LNCAP (cell line): ENCODE measurements around the gene ANKRD33.
A peak's percentile ranks its signal among the peaks of the same experiment; 100 is the strongest.

Experiments used
- CTCF ChIP-seq: fragments of 450-650 bp; IDR thresholded peaks from 2 replicates; pipeline ENCODE4 v1.5.1; 2017; ENCODE audit warnings: mild to moderate bottlenecking

The ANKRD33 gene

DNA sequence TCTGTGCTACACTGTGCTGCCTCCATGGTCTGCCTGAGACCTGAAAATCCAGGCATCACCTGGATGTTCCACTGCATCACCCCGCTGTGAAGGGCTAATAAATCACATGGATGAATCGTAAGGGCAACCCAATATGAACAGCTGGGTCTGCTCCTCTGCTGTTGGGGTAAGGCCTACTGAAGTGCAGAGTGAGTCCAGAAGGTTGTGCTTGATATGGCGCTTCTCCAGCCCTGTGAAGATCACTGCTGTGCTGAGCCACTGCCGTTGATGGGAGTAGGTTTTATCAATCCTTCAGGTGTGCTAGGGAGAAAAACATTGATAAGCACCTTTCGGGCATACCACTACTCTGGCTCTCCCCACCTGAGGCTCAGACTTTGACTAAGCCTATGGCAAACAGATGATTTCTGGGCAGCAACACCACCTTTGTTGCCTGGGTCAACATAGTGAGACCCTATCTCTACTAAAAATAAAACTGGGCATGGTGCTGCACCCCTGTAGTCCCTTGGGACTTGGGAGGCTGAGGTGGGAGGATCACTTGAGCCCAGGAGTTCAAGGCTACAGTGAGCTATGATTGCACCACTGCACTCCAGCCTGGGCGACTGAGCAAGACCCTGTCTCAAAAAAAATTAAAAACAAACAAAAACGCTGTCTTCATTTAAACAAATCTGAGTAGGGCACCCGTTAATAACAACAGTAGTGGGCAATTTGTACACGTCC is 21.1 kb downstream of the ANKRD33 start:
- no peak for TF ChIP-seq CTCF

DNA sequence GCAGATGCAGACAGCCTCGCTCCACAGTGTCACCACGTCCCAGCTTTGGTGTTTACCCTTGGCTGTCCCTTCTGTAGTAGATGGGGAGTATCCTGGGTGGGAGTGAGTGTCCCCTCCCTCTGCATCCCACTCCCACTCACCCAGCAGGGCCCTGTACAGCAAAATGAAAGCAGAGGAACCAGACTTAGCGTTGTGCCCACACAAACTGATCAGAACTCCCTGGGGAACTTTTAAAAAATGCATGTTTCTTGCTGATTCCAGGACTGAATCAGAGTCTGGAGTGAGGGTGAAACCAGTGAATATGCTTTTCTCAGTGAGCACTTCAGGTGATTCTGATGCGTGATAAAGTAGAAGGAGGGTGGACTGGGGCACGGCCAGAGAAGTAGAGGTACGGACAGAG is 22.3 kb downstream of the ANKRD33 start:
- no peak for TF ChIP-seq CTCF

DNA sequence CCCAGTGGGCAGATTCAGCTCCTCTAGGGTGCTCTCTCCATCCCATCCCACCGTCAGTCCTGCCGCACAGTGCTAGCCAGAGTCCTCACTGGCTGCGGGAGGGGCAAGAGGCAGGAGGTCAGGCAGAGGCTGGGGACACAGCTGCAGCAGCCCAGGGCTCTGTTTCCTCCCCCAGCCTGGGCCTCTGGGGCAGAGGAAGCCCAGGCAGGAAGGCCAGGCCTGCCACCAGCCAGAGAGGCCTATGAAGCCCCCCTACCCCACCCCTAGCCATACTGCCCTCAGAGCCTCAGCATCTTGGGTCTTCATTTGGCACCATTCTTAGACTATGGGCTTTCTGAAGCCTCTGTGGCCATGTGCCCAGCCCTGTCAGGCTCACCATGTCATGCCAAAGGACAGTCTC is 22.8 kb downstream of the ANKRD33 start:
- TF ChIP-seq CTCF = no peak

- no peak for TF ChIP-seq CTCF
Observed at GRCh38 chr12:51911307-51911706, 23.4 kb downstream of the ANKRD33 start.

DNA sequence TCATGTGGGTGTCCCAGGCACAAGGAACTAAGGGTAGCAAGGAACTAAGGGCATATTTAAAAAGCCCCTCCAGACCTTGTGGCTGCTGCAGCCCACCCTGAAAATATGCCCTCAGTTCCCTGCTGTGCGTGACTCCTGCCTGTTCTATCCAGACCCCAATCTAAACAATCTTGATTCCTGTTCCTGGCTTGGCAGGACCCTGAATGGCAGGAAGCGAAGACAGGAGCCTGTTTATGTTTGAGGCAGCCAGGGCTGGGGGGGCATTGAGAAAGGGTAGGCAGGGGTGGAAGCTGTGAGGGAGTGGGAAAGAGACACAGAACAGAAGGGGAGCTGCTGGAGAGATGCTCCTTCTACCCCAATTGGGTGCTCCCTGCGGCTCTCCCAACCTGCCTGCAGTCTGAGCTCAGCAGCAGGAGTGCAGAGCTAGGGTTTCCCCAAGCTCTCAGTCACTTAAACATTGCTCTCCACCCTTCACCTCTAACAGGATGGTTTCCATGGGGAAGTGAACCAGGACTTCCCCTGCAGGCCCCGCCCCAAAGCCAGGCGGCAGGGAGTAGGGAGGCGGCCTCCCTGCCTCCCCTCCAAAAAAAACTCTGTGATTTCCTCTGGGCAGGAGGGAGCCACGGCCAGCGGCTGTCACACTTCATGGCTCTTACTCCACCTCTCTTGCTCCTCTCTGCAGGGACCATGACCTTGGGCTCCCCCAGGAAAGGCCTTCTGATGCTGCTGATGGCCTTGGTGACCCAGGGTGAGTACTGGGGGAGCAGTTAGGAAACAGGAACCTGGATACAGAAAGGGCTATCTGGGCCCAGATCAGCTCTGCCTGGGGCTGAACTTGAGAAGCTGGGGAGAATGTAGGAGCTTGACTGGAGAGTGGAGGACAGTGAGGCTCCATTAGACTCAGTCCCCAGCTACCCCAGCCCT is 24.1 kb downstream of the ANKRD33 start:
- TF ChIP-seq CTCF = no peak

DNA sequence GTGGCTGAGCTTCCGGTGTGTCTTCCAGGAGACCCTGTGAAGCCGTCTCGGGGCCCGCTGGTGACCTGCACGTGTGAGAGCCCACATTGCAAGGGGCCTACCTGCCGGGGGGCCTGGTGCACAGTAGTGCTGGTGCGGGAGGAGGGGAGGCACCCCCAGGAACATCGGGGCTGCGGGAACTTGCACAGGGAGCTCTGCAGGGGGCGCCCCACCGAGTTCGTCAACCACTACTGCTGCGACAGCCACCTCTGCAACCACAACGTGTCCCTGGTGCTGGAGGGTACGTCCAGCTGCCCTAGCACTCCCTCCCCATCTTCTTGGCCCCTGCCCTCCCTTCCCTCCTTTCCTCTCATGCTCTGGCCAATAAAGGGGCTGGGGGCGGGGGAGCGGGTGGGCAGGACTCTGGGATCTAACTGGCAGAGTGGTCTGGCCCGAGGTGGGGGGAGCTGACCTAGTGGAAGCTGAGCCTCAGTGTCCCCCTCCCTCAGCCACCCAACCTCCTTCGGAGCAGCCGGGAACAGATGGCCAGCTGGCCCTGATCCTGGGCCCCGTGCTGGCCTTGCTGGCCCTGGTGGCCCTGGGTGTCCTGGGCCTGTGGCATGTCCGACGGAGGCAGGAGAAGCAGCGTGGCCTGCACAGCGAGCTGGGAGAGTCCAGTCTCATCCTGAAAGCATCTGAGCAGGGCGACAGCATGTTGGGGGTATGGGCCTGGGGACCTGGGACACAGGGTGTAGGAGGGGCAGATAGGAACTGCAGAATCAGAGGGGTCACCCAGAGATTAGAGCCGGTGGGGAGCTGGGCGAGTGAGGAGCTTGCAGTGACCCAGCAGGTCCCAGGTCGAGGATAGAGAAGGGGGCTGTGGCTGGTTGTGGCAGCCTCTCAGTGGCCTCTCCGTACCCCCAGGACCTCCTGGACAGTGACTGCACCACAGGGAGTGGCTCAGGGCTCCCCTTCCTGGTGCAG is 25.4 kb downstream of the ANKRD33 start:
- TF ChIP-seq CTCF = 0 out of 2 replicates have a peak, but pooled peaks have one; percentile 11
